ENCODE data around the gene SNX9. TPM values are rescaled to one million over a fixed set of nuclear protein-coding genes. Genes with fewer than 3 reads are reported as not detected.
"Not testable (repeated sequence)": the region's sequence is repeated elsewhere in the genome, so short reads cannot be mapped to it uniquely, and the experiment has no call there.

SNX9 gene
- total RNA-seq, 1 donor from 2014 or later = 65.0 TPM

DNA sequence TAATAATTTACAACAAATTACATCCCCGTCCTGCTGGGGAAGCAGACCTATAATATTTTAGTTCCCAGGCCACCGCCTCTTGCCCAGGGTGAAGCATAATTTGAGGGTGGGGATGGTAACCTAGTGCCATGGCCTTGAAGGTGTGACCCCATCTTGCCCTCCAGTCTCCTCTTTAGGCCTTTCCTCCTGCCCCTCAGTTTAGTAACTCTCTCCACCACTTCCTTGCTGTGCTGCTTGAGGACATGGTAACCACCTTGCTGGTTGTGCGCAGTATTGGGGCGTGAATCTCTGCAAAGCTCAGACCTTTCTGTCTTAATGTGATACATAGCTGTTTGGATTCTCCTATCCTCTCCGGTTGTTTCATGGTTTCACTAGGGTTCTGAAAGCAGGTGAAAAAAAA is 16.6 kb downstream of the SNX9 start:
- no peak overlapping the region for H3K4me3 Mint-ChIP-seq (ENCODE audit: unreplicated experiment)
- H3K27me3 Mint-ChIP-seq (ENCODE audit: unreplicated experiment) = no peaks in the 10 kb centered on the region
- H3K9me3 Mint-ChIP-seq (ENCODE audit: unreplicated experiment) = no peaks in the 10 kb centered on the region
- H3K27ac Mint-ChIP-seq (ENCODE audit: unreplicated experiment) = no peak overlapping the region
- H3K4me1 Mint-ChIP-seq (ENCODE audit: unreplicated experiment) = peaks cover 55% of the 10 kb centered on the region
- no peak for DNase-seq (ENCODE audit: extremely low spot score, unreplicated experiment)
- TF ChIP-seq, protein P1, sequence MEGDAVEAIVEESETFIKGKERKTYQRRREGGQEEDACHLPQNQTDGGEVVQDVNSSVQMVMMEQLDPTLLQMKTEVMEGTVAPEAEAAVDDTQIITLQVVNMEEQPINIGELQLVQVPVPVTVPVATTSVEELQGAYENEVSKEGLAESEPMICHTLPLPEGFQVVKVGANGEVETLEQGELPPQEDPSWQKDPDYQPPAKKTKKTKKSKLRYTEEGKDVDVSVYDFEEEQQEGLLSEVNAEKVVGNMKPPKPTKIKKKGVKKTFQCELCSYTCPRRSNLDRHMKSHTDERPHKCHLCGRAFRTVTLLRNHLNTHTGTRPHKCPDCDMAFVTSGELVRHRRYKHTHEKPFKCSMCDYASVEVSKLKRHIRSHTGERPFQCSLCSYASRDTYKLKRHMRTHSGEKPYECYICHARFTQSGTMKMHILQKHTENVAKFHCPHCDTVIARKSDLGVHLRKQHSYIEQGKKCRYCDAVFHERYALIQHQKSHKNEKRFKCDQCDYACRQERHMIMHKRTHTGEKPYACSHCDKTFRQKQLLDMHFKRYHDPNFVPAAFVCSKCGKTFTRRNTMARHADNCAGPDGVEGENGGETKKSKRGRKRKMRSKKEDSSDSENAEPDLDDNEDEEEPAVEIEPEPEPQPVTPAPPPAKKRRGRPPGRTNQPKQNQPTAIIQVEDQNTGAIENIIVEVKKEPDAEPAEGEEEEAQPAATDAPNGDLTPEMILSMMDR (IDR thresholded peaks at IDR 0.05) = no peak
- H3K36me3 Mint-ChIP-seq (ENCODE audit: unreplicated experiment) = peaks cover 4% of the 10 kb centered on the region

DNA sequence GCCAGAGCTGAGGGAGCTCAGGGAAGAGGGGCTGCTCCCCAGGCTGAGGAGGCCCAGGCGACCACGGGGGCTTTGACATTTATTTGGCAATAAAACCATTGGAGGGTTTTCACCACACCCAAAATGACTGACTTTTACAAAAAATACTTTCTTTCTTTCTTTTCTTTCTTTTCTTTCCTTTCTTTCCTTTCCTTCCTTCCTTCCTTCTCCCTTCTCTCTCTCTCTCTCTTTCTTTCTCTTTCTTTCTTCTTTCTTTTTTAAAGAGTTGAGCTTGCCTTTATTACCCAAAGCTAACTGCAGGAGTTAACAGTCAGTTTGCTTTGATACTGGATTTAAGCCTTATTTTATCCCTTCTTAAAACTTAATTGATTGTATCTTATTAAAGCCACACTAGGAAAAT is 17.2 kb downstream of the SNX9 start:
- Mint-ChIP-seq H3K27me3 (ENCODE audit: unreplicated experiment) (no peaks in the 10 kb centered on the region), H3K27ac (ENCODE audit: unreplicated experiment) (peak overlapping the region; percentile 82), H3K4me3 (ENCODE audit: unreplicated experiment) (peak overlapping the region; percentile 30), H3K36me3 (ENCODE audit: unreplicated experiment) (peaks cover 4% of the 10 kb centered on the region), H3K9me3 (ENCODE audit: unreplicated experiment) (no peaks in the 10 kb centered on the region), H3K4me1 (ENCODE audit: unreplicated experiment) (peaks cover 56% of the 10 kb centered on the region)
- no peak for DNase-seq (ENCODE audit: extremely low spot score, unreplicated experiment)
- TF ChIP-seq, protein P1 (IDR thresholded peaks at IDR 0.05) = no peak

DNA sequence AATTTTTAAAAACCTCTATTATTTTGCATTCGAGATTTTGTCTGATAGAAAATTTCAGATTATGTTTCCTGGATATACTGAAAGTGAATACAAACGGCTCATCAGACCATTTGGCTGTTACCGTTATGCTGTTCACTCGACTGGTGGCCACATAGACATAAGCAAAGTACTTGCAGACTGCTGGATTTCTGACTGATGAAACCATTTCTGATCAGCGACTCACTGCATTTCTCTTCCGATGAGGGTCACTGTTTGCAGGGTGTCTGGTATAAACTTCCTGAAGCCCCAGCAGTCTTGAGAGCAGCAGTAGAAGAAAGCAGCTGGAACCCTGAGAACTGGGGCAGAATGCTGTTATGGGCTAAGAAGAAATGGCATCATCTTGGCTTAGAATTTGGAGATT is 17.7 kb downstream of the SNX9 start:
- H3K36me3 Mint-ChIP-seq (ENCODE audit: unreplicated experiment) = peaks cover 4% of the 10 kb centered on the region
- TF ChIP-seq, protein P1 (IDR thresholded peaks at IDR 0.05) = no peak
- DNase-seq (ENCODE audit: extremely low spot score, unreplicated experiment) = no peak
- no peaks in the 10 kb centered on the region for H3K9me3 Mint-ChIP-seq (ENCODE audit: unreplicated experiment)
- no peaks in the 10 kb centered on the region for H3K27me3 Mint-ChIP-seq (ENCODE audit: unreplicated experiment)
- H3K4me3 Mint-ChIP-seq (ENCODE audit: unreplicated experiment) = peak overlapping the region; percentile 31
- H3K27ac Mint-ChIP-seq (ENCODE audit: unreplicated experiment) = peak overlapping the region; percentile 82
- H3K4me1 Mint-ChIP-seq (ENCODE audit: unreplicated experiment) = peaks cover 60% of the 10 kb centered on the region

DNA sequence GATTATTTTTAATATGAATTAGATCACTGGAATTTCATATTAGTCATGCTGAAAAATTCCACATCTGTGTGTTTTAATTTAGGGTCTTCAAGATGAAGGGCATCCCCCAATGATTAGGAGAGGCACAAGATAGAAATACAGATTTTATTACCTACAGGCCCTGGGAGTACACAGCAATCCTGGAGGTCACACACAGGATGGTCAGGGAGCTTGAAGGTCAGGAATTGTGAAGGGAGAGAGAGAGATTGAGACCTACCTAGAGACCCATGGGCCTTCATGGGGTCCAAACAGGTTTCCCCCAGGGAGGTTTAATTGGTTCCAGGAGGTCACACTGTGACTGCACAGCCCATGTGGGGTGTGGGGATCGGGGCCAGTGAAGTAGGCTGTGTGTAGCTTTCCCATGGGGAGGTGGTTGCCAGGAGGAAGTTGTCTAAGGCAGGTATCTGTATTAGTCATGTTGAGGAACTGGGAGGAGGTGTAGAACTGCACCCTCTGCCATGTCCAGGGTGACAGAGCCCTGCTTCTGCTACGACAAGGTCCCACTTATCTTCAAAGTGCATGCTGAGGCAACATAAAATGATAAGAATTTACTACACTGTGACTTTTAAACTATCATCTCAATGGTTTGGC is 18.3 kb downstream of the SNX9 start:
- Mint-ChIP-seq H3K9me3 (ENCODE audit: unreplicated experiment) (no peaks in the 10 kb centered on the region), H3K27ac (ENCODE audit: unreplicated experiment) (peak overlapping the region; percentile 82), H3K27me3 (ENCODE audit: unreplicated experiment) (no peaks in the 10 kb centered on the region), H3K36me3 (ENCODE audit: unreplicated experiment) (peaks cover 4% of the 10 kb centered on the region), H3K4me1 (ENCODE audit: unreplicated experiment) (peaks cover 62% of the 10 kb centered on the region), H3K4me3 (ENCODE audit: unreplicated experiment) (peak overlapping the region; percentile 31)
- no peak for DNase-seq (ENCODE audit: extremely low spot score, unreplicated experiment)
- TF ChIP-seq, protein P1 (IDR thresholded peaks at IDR 0.05) = no peak

DNA sequence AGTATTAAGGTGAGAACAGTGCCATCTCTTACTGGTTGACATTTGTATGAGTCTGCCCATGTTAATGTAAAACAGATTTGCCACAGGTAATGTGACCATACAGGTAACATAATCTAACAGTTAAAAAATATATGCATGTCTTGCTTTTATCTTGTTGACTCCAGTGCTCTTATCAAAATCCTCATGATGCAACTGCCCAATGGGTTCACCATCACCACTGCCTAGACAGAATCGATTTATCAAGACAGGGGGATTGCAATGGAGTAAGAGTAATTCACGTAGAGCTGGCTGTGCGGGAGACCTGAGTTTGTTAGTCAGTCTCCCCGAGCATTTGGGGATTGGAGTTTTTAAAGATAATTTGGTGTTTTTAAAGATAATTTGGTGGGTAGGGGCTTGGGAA is 19.2 kb downstream of the SNX9 start:
- H3K27ac Mint-ChIP-seq (ENCODE audit: unreplicated experiment) = no peak overlapping the region
- no peak overlapping the region for H3K4me3 Mint-ChIP-seq (ENCODE audit: unreplicated experiment)
- H3K27me3 Mint-ChIP-seq (ENCODE audit: unreplicated experiment) = no peaks in the 10 kb centered on the region
- no peaks in the 10 kb centered on the region for H3K9me3 Mint-ChIP-seq (ENCODE audit: unreplicated experiment)
- TF ChIP-seq, protein P1 (IDR thresholded peaks at IDR 0.05) = no peak
- peaks cover 4% of the 10 kb centered on the region for H3K36me3 Mint-ChIP-seq (ENCODE audit: unreplicated experiment)
- DNase-seq (ENCODE audit: extremely low spot score, unreplicated experiment) = no peak
- H3K4me1 Mint-ChIP-seq (ENCODE audit: unreplicated experiment) = peaks cover 67% of the 10 kb centered on the region

DNA sequence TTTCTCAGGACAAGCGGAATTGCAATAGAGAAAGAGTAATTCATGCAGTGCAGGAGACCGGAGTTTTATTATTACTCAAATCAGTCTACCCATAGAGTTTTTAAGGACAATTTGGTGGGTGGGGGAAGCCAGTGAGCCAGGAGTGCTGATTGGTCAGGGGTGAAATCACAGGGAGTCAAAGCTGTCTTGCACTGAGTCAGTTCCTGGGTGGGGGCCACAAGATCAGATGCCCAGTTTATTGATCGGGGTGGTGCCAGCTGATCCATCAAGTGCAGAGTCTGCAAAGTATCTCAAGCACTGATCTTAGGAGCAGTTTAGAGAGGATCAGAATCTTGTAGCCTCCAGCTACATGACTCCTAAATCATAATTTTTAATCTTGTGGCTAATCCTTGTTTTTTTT is 21.1 kb downstream of the SNX9 start:
- not testable (repeated sequence) for DNase-seq (ENCODE audit: extremely low spot score, unreplicated experiment); H3K9me3 Mint-ChIP-seq (ENCODE audit: unreplicated experiment); H3K27ac Mint-ChIP-seq (ENCODE audit: unreplicated experiment); H3K4me3 Mint-ChIP-seq (ENCODE audit: unreplicated experiment); H3K36me3 Mint-ChIP-seq (ENCODE audit: unreplicated experiment); H3K27me3 Mint-ChIP-seq (ENCODE audit: unreplicated experiment)
- H3K4me1 Mint-ChIP-seq (ENCODE audit: unreplicated experiment) = peaks cover 74% of the 10 kb centered on the region
